GM18502 (cell line): ENCODE data around the gene GPR18.
A peak's percentile ranks its signal among the peaks of the same experiment; 100 is the strongest.

Source experiments
- ATAC-seq: cut with Tn5 transposase; IDR thresholded peaks from one replicate; pipeline ENCODE4 v1.9.1; 2021; ENCODE audit warnings: mild to moderate bottlenecking; ENCODE audit not compliant: unreplicated experiment, poor library complexity

GPR18 gene

DNA sequence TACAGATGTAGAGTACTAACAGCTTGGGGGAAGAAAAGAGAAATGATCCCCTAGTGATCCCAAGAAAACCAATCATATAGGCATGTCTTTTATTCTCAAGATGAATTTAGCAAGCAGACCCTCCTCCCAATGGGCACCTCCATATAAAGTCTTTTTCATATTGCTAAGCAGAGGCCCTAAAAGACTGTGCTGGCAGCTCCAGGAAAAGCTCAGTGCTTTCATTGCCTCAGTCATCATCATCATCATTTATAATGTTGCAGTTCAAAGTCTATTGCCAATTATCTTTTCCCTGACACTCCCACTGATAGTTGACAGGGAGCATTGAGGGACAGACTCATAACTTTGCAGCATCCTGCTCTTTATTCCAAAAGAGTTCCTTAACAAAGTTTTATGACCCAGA is 36.0 kb upstream of the GPR18 start:
- no peak for ATAC-seq

- ATAC-seq = no peak
Observed at GRCh38 chr13:99293178-99293577, 35.0 kb upstream of the GPR18 start.

DNA sequence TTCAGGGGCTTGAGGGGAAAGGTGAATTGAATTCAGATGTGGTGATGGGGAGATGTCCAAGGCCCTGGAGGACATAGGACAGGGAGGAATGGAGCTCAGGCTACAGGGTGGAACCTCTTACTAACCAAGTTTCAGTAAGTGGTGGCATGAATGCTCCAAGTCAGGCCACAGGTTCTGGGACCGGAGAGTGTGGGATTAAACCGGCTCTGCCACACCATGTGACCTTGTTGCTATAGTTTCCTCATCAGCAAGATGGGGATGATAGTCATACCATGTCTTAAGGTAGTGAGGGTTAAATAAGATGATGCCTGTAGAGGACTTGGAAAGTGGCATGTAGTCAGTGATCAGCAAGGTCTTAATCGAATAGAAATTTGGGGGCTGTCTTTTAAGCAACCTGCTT is 32.7 kb upstream of the GPR18 start:
- no peak for ATAC-seq

DNA sequence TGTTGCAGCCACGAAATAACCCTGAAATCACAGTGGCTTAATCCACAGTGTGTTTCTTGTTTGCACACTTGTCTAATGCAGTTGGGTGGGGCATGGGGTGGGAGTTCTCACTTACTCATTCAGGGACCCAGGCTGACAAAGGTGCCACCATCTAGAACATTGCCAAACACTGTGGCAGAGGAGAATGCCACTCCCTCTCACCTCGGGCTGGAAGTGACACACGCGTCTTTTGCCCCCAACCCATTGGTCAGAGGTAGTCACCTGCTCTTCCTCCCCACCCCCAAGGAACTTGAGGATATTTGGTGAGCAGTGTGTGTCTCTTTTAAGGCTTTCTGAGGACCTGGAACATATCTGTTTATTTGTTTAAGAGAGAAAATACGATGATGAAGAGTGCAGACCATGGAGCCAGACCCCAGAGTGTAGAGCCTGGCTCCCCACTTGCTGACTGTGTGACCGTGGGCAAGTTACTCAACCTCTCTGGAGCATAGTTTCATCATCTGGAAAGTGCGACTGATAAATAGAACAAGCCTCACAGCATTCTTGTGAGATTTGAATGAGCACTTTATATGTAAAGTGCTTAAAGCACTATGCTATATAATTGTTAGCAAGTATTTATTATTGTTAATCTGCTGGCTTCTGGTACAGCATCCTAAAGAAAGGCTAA is 31.6 kb upstream of the GPR18 start:
- no peak for ATAC-seq

- ATAC-seq = no peak
Observed at GRCh38 chr13:99289271-99289670, 31.1 kb upstream of the GPR18 start.

- ATAC-seq = peak; percentile 90
Observed at GRCh38 chr13:99288089-99288488, 29.9 kb upstream of the GPR18 start.

- peak; percentile 2 for ATAC-seq
Observed at GRCh38 chr13:99287551-99287950, 29.4 kb upstream of the GPR18 start.

- ATAC-seq = no peak
Observed at GRCh38 chr13:99285432-99286182, 27.4 kb upstream of the GPR18 start.

DNA sequence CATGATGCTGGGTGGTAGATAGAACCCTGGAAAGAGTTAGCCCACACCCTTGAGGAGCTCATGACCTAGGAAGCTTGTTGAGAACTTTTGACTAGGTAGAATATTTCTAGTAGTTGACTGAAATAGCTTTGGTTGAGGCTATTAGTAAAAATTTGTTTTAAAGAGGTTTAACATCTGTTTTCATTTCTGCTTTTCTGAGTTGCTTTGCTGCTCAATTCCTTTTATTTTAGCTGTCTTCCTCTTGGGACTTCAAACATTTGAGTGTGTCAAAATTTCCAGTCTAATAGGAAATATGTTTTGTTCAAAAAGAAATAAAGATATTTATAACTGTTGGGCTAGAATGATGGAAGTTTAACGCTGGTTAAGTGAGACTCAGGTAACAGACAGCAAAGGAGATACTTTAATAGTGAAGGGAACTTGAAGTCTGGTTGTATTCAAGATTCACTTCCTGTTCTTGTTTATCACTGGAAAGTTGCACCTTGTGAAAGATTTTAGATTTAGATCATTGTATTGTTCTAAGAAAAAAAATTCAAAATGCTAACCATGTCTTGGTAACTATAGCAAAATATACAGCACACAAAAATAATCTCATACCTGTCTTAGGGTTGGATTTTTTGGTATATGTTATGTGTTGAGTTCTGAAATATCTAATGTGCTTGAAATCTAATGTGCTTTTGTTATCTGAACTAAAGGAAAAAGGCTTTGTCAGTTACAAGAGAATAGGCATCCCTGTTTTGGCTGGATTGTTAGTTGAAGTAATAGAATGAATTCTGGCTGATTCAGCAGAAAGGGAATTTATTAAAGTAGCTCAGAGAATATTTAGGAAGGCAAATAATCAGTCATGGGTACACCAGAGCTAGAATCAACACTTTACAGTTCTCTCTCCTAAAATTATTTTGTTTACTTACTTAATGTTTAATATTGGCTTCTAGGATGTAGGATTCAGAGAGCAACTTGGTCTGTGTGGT is 24.4 kb upstream of the GPR18 start:
- ATAC-seq = peak; percentile 70

DNA sequence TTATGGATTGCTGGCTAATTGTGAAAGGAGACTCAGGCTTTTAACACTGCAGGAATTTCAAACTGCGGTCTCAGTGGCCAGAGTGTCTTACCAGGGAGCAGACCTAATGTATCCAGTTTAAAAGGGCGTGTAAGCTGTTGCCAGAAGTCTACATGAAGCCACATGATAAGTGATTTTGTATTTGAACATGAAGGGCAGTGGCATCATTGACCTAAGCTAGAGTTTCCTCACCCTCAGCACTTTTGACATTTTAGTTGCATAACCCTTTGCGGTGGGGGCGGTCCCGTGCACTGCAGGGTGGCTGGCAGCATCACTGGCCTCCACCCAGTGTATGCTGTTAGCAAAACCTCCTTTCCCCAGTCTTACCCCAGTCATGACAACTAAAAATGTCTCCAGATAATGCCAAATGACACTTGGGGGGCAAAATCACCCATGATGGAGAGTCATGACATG is 23.7 kb upstream of the GPR18 start:
- ATAC-seq = peak; percentile 77

- no peak for ATAC-seq
Observed at GRCh38 chr13:99280166-99280565, 22.0 kb upstream of the GPR18 start.

GRCh38 chr13:99279637-99280036 is 21.5 kb upstream of the GPR18 start:
- no peak for ATAC-seq

DNA sequence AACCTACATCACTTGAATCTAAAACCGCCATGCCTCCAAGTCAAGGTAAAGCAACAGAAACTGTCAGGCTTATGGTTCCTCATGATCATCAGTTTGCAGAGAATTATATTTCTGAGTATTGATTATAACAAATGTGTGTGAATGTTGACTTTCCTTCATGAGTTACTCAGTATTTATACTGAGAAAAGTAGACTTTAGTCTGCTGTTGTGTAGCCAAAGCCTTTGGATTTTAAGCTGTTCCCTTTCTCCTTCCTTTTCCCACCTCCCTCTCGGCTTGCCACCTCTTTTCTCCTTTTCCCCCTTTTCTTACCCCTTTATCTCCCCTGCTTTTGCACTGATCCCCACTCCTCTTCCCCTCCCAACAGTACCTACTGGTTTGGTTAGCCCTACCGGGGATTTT is 20.7 kb upstream of the GPR18 start:
- no peak for ATAC-seq

DNA sequence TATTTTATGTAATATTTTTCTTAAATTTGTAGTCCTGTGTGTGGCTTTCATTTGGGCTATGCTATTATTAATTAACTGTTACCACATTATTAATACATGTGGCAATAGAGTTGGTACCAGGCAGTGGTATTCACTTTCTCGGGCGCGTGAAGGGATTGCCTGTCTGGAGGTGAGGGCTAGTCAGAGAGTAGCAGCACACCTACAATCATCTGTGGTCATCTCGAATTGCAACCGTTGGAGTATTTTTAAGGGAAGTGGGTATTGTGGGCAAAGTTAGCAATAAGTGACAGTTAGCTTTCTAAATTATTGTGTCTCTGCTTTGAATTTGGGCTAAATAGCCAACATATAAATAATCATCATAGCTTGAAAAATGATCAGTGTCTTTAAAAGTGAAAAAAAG is 20.0 kb upstream of the GPR18 start:
- ATAC-seq = no peak

GRCh38 chr13:99277629-99278028 is 19.4 kb upstream of the GPR18 start:
- no peak for ATAC-seq

- ATAC-seq = no peak
Observed at GRCh38 chr13:99276706-99277105, 18.5 kb upstream of the GPR18 start.

GRCh38 chr13:99275093-99275469 is 16.9 kb upstream of the GPR18 start:
- peak; percentile 54 for ATAC-seq

GRCh38 chr13:99273128-99273527 is 14.9 kb upstream of the GPR18 start:
- no peak for ATAC-seq

- ATAC-seq = no peak
Observed at GRCh38 chr13:99272481-99272880, 14.3 kb upstream of the GPR18 start.

GRCh38 chr13:99271249-99271648 is 13.1 kb upstream of the GPR18 start:
- ATAC-seq = no peak

- no peak for ATAC-seq
Observed at GRCh38 chr13:99270518-99270917, 12.3 kb upstream of the GPR18 start.
